PFSK-1 (cell line): ENCODE measurements around the gene DOCK1.

Source experiments
- FOXP2 ChIP-seq: optimal IDR thresholded peaks from 2 replicates; pipeline ENCODE3; 2011; ENCODE audit warnings: borderline replicate concordance, control low read depth, inconsistent platforms; ENCODE audit not compliant: insufficient read depth; ENCODE audit errors: extremely low read length, extremely low read depth
- POLR2AphosphoS5 ChIP-seq: IDR thresholded peaks from 2 replicates; pipeline ENCODE4 v1.6.1; 2012; ENCODE audit warnings: low read depth, mild to moderate bottlenecking, control low read depth, low read length, moderate library complexity
- REST ChIP-seq, 2 experiments: IDR thresholded peaks; 2 replicates each; pipeline versions ENCODE4 v1.6.1 to v1.8.0; 2011 to 2012; ENCODE audit warnings: low read depth in 2 of 2, low read length in 2 of 2, control low read depth in 1 of 2, inconsistent platforms in 1 of 2, mild to moderate bottlenecking in 1 of 2, moderate library complexity in 1 of 2; ENCODE audit not compliant: insufficient read depth in 1 of 2
- SIN3A ChIP-seq: IDR thresholded peaks from 2 replicates; pipeline ENCODE4 v1.6.1; 2012; ENCODE audit warnings: mild to moderate bottlenecking, low read length, moderate library complexity, borderline replicate concordance; ENCODE audit not compliant: insufficient read depth
- TAF1 ChIP-seq: IDR thresholded peaks from 2 replicates; pipeline ENCODE4 v1.6.1; 2012; ENCODE audit warnings: low read length, control low read depth, borderline replicate concordance; ENCODE audit not compliant: insufficient read depth

Gene DOCK1

GRCh38 chr10:127318396-127318795 is 413.2 kb downstream of the DOCK1 start:
- no peak for TF ChIP-seq REST (IDR thresholded peaks at IDR 0.05; ENCODE audit: insufficient read depth in 1 of 2, low read depth in 2 of 2, low read length in 2 of 2)
- no peak for TF ChIP-seq POLR2AphosphoS5
- TF ChIP-seq TAF1 = no peak
- no peak for TF ChIP-seq FOXP2
- no peak for TF ChIP-seq SIN3A

GRCh38 chr10:127319271-127319670 is 414.0 kb downstream of the DOCK1 start:
- TF ChIP-seq FOXP2 (no peak), TAF1 (no peak), REST (IDR thresholded peaks at IDR 0.05; ENCODE audit: insufficient read depth in 1 of 2, low read depth in 2 of 2, low read length in 2 of 2) (no peak), POLR2AphosphoS5 (no peak), SIN3A (no peak)

GRCh38 chr10:127319691-127320090 is 414.5 kb downstream of the DOCK1 start:
- TF ChIP-seq FOXP2 = no peak
- TF ChIP-seq TAF1 = no peak
- no peak for TF ChIP-seq SIN3A
- no peak for TF ChIP-seq REST (IDR thresholded peaks at IDR 0.05; ENCODE audit: insufficient read depth in 1 of 2, low read depth in 2 of 2, low read length in 2 of 2)
- no peak for TF ChIP-seq POLR2AphosphoS5

- TF ChIP-seq REST (IDR thresholded peaks at IDR 0.05; ENCODE audit: insufficient read depth in 1 of 2, low read depth in 2 of 2, low read length in 2 of 2) = no peak
- TF ChIP-seq FOXP2 = no peak
- TF ChIP-seq SIN3A = no peak
- no peak for TF ChIP-seq TAF1
- no peak for TF ChIP-seq POLR2AphosphoS5
These were observed 414.9 kb downstream of the DOCK1 start for GRCh38 chr10:127320176-127320575.

GRCh38 chr10:127322286-127322685 is 417.1 kb downstream of the DOCK1 start:
- TF ChIP-seq FOXP2 (no peak), TAF1 (no peak), SIN3A (no peak), REST (IDR thresholded peaks at IDR 0.05; ENCODE audit: insufficient read depth in 1 of 2, low read depth in 2 of 2, low read length in 2 of 2) (no peak), POLR2AphosphoS5 (no peak)
